Fibroblast of the aortic adventitia (primary cell): Measurements from ENCODE around the gene SH3RF3. TPM values are rescaled to one million over a fixed set of nuclear protein-coding genes. Genes with fewer than 3 reads are reported as not detected.
A peak's percentile ranks its signal among the peaks of the same experiment; 100 is the strongest.

Experiments
- DNase-seq: peaks from one replicate; pipeline ENCODE4 v3.0.0-alpha.2; 2010; ENCODE audit warnings: low read depth
- H3K4me3 ChIP-seq: 2 replicates; pipeline ENCODE4 v1.5.1; 2011; ENCODE audit warnings: low read depth, mild to moderate bottlenecking, control low read depth, low read length, moderate library complexity
- total RNA-seq: library from RNA; depleted of rRNA; stranded (reverse); fragments of >200 nt; gene quantifications from 2 replicates; pipeline ENCODE4 v1.2.3, GENCODE V29; 2012; ENCODE audit warnings: low replicate concordance
- TF ChIP-seq, protein P1 (sequence below): IDR thresholded peaks from 2 replicates; pipeline ENCODE4 v1.5.1; 2011; ENCODE audit warnings: mild to moderate bottlenecking, low read length, control low read depth, inconsistent platforms; ENCODE audit not compliant: insufficient read depth

SH3RF3 gene
- total RNA-seq, 1 donor, result 8.4 TPM

- H3K4me3 ChIP-seq, result no peak overlapping the region
- TF ChIP-seq, protein P1, sequence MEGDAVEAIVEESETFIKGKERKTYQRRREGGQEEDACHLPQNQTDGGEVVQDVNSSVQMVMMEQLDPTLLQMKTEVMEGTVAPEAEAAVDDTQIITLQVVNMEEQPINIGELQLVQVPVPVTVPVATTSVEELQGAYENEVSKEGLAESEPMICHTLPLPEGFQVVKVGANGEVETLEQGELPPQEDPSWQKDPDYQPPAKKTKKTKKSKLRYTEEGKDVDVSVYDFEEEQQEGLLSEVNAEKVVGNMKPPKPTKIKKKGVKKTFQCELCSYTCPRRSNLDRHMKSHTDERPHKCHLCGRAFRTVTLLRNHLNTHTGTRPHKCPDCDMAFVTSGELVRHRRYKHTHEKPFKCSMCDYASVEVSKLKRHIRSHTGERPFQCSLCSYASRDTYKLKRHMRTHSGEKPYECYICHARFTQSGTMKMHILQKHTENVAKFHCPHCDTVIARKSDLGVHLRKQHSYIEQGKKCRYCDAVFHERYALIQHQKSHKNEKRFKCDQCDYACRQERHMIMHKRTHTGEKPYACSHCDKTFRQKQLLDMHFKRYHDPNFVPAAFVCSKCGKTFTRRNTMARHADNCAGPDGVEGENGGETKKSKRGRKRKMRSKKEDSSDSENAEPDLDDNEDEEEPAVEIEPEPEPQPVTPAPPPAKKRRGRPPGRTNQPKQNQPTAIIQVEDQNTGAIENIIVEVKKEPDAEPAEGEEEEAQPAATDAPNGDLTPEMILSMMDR, result no peak
- DNase-seq, result no peak
These were observed 243.6 kb downstream of the SH3RF3 start for GRCh38 chr2:109372614-109373013.

DNA sequence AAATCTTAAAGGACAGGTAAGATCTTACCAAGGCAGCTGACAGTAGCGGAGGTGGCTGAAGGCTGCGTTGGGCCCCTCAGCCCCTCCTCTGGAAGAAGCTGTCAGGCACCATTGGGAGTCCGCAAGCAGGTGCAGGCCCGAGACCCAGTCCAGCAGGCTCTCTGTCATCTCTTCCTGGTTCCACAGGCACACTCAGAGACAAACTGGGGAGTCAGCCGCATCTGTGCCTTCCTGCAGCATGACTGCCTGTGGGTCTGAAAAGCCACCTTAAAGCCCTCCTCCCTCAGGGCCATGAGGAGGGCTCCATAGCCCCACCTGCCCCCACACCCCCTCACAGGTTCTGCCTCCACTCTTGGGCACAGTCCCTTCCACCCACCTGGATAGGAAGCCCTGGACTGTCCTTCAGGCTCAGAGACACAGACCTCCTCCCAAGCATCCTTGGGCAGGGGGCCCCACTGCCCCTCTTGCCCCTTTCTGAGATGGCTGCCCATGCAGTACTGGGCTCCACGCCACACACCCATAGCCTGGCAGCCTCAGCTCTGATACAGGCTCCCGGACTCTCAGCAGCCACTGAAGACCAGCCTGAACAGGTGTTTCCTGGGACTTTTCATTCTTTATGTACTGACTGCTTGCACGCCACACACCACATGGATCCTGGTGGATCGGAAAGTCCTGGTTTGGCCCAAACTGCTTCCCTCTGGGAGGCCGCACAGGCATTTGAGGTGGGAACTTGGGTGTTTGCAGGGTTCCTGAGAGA, 245.0 kb downstream of the SH3RF3 start:
- no peak overlapping the region for H3K4me3 ChIP-seq
- TF ChIP-seq, protein P1, result no peak
- DNase-seq, result no peak

DNA sequence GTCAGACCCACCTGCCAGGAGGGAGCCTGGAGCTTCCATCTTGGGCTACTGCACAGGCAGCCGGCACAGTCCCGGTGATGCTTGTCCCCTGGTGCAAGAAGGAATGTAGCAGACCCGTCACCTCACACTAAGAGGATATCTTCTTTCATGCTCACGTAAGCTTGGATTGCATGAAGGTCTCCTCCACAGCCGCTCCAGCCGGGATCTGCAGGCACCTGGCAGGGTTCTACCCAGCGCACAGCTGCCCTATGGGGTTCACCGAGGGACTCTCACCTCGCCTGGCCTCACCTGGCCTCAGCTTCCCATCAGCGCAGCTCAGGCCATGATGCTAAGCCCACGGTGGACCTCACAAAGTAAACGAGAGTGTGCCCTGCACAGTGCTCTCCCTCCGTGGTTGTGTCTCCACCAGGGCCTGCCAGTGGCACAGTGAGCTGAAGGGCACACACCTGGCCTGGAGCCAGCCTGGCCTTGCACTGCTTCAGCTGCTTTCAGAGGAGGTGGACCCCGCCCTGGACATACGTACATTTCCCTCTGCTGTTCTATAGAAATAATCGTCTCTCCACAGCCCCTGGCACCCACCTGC, 245.6 kb downstream of the SH3RF3 start:
- no peak for DNase-seq

GRCh38 chr2:109375131-109375561, 246.1 kb downstream of the SH3RF3 start:
- no peak for DNase-seq
- no peak overlapping the region for H3K4me3 ChIP-seq
- TF ChIP-seq, protein P1, result no peak

More for the DNA sequence above, 245.6 kb downstream of the SH3RF3 start:
- H3K4me3 ChIP-seq, result no peak overlapping the region
- TF ChIP-seq, protein P1, result no peak

DNA sequence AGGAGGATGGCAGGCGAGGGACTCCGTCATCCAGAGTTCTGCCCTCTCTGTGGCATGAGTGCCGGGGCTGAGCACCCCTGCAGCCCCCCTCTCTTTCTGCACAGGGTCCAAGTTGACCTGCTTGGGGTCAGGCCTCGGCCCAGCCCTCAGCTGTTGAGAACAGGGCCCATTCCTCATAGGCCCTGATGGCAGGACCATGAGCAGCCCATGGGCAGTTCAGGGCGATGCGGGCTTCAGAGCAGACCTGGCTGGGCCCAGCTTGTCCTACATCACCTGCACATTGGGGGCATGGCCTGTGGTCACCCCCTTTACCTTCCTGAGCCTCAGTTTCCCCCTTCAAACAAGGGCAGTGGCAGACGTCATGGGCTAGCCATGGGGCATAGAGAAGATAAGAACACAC, 246.7 kb downstream of the SH3RF3 start:
- no peak overlapping the region for H3K4me3 ChIP-seq
- DNase-seq, result no peak
- TF ChIP-seq, protein P1, result no peak

DNA sequence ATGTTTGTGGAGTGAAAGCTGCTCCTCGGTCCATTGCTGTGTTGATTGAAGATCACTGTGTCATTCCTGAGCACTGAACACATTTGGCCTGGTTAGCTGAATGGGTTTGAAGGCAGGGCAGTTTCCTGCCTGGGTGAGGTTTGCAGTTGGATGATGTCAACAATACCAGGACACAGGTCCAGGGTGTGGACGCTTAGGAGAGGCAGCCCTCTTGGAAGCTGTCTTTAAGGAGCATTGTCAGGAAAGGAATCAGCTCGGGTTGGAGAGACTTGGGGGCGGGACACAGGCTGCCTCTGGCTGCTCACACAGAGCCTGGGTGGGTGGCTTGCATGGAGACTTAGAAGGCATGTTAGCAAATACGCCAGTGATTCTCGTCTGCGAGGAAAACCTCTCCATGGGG, 247.1 kb downstream of the SH3RF3 start:
- DNase-seq, result peak; percentile 74
- no peak overlapping the region for H3K4me3 ChIP-seq
- TF ChIP-seq, protein P1, result no peak
